Gastrocnemius medialis (tissue), 4 donors: Measurements from ENCODE around the gene NKX2-2. TPM values are rescaled to one million over a fixed set of nuclear protein-coding genes. Genes with fewer than 3 reads are reported as not detected.

Experiments
- ATAC-seq, 2 donors: fragments of 150-250 bp; one replicate each; pipeline ENCODE4 v1.9.1; 2016
- DNase-seq, 2 donors: peaks; one replicate each; pipeline ENCODE4 v3.0.0-alpha.2; 2019
- H3K27ac ChIP-seq, 4 donors: fragments of 200-600 bp; sonication (generic); 1 replicate in 1 of 4; 2 replicates in 3 of 4; pipeline ENCODE4 v1.5.1; 2016 to 2018; ENCODE audit warnings: mild to moderate bottlenecking in 2 of 4, moderate library complexity in 1 of 4
- H3K27me3 ChIP-seq, 3 donors: fragments of 200-600 bp; sonication (generic) in 2 of 3; 1 replicate in 1 of 3; 2 replicates in 2 of 3; pipeline versions ENCODE4 v1.5.1 to v1.6.0; 2016 to 2019; ENCODE audit warnings: mild to moderate bottlenecking in 1 of 3, moderate library complexity in 1 of 3
- H3K36me3 ChIP-seq, 2 donors: fragments of 200-600 bp; sonication (generic) in 1 of 2; one replicate each; pipeline ENCODE4 v1.5.1; 2017 to 2018
- H3K4me1 ChIP-seq, 2 donors: fragments of 200-600 bp; sonication (generic) in 1 of 2; one replicate each; pipeline ENCODE4 v1.5.1; 2016 to 2017; ENCODE audit warnings: mild to moderate bottlenecking in 2 of 2
- H3K4me3 ChIP-seq, 4 donors: fragments of 200-600 bp; sonication (generic) in 3 of 4; 1 replicate in 1 of 4; 2 replicates in 3 of 4; pipeline ENCODE4 v1.5.1; 2016 to 2019; ENCODE audit warnings: mild to moderate bottlenecking in 2 of 4
- H3K9me3 ChIP-seq, 3 donors: fragments of 200-600 bp; sonication (generic) in 2 of 3; 1 replicate in 1 of 3; 2 replicates in 2 of 3; pipeline ENCODE4 v1.5.1; 2016 to 2019
- POLR2A ChIP-seq, 2 donors: fragments of 450-650 bp; IDR thresholded peaks; one replicate each; pipeline ENCODE4 v1.6.1; 2017; ENCODE audit warnings: antibody characterized with exemption in 2 of 2, mild to moderate bottlenecking in 2 of 2, moderate library complexity in 2 of 2
- in situ Hi-C, 4 donors: fragments of 200-750 bp; cut with MboI; loops; one replicate each; pipeline versions ENCODE4 v1.15.0 to v1.8.0; 2017; ENCODE audit warnings: low sequenced_read_pairs in 4 of 4
- intact Hi-C: fragments of 100-400 bp; cut with DNase I; formaldehyde crosslinking; loops from one replicate; pipeline ENCODE4 v1.15.1; 2023; ENCODE audit warnings: low total_unique reads
- total RNA-seq, 4 donors: library from RNA; depleted of rRNA; stranded (reverse); fragments of >200 nt; gene quantifications; one replicate each; pipeline versions ENCODE4 v1.1.0 to v1.2.3, GENCODE V29; 2016
- TF ChIP-seq, protein P1 (sequence below), 5 experiments: fragments of 450-650 bp in 3 of 5; fragments of 200-600 bp in 2 of 5; sonication (generic) in 2 of 5; IDR thresholded peaks in 4 of 5; conservative IDR thresholded peaks in 1 of 5; 1 replicate in 4 of 5; 2 replicates in 1 of 5; pipeline ENCODE4 v1.5.1; 2016 to 2019; ENCODE audit warnings: antibody characterized with exemption in 5 of 5, mild to moderate bottlenecking in 3 of 5, moderate library complexity in 3 of 5

Gene NKX2-2
- total RNA-seq, 4 donors from 2014 or later: not detected

DNA sequence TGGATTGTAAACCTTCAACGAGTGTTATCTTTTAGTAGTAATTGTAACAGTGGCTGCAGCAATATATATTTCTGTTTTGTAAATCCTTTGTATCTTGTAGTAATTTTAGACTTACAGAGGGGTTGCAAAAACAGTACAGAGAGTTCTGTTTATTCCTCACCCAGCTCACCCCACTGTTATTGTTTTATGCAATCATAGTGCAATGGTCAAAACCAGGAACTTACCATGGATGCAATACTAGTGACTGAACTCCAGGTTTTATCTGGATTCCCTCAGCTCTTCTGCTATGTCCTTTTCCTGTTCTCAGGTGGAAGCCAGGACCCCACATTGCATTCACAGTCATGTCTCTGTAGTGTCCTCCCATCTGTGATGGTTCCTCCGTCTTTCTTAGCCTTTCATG is 42.5 kb upstream of the NKX2-2 start:
- no peak for ATAC-seq
- Histone ChIP-seq H3K9me3 (no peaks in the 10 kb centered on the region), H3K4me1 (no peaks in the 10 kb centered on the region), H3K27me3 (peaks cover 0 to 18% (median 3%) of the 10 kb centered on the region in 3 donors), H3K27ac (no peak overlapping the region), H3K4me3 (no peak overlapping the region), H3K36me3 (no peaks in the 10 kb centered on the region)
- in situ Hi-C loops (no loop called here), intact Hi-C loops (no loop called here)
- no peak for DNase-seq
- TF ChIP-seq, protein P1, sequence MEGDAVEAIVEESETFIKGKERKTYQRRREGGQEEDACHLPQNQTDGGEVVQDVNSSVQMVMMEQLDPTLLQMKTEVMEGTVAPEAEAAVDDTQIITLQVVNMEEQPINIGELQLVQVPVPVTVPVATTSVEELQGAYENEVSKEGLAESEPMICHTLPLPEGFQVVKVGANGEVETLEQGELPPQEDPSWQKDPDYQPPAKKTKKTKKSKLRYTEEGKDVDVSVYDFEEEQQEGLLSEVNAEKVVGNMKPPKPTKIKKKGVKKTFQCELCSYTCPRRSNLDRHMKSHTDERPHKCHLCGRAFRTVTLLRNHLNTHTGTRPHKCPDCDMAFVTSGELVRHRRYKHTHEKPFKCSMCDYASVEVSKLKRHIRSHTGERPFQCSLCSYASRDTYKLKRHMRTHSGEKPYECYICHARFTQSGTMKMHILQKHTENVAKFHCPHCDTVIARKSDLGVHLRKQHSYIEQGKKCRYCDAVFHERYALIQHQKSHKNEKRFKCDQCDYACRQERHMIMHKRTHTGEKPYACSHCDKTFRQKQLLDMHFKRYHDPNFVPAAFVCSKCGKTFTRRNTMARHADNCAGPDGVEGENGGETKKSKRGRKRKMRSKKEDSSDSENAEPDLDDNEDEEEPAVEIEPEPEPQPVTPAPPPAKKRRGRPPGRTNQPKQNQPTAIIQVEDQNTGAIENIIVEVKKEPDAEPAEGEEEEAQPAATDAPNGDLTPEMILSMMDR (IDR thresholded peaks at IDR 0.05 in 4 of 5, conservative IDR thresholded peaks at IDR 0.05 in 1 of 5): no peak
- TF ChIP-seq POLR2A (IDR thresholded peaks at IDR 0.05): no peak

DNA sequence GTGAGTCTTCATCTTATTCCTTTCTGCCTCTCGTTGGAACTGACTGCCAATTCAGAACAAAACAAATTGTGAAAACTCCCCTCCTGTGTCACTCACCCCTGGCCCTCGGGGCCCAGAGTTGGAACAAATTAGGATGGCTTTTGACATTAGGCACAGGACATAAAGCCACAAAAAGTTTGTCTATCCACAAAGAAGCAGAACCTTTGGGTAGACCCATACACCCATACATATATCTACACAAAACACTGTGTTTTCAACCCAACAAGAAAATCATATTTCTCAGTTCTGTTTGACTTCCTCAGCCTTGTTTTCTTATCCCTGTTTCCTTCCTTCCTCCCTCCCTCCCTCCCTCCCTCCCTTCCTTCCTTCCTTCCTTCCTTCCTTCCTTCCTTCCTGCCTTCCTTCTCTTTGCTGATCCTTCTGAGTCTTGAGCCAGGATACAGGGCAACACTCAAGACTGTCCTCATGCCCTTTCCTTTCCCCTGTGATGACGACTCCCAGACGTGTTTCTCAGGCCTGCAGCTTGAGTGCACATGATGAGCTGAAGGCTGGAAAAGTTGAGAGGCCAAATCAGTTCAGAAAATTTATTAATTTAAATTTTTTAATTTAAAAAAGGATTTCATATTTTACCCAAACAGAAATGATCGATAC is 41.7 kb upstream of the NKX2-2 start:
- DNase-seq (no peak), ATAC-seq (no peak)
- TF ChIP-seq, protein P1 (IDR thresholded peaks at IDR 0.05 in 4 of 5, conservative IDR thresholded peaks at IDR 0.05 in 1 of 5): no peak
- no peak for TF ChIP-seq POLR2A (IDR thresholded peaks at IDR 0.05)
- Histone ChIP-seq H3K27me3 (peaks cover 0 to 18% (median 3%) of the 10 kb centered on the region in 3 donors), H3K4me3 (no peak overlapping the region), H3K27ac (no peak overlapping the region), H3K4me1 (no peaks in the 10 kb centered on the region), H3K9me3 (no peaks in the 10 kb centered on the region), H3K36me3 (no peaks in the 10 kb centered on the region)
- intact Hi-C loops (no loop called here), in situ Hi-C loops (no loop called here)

DNA sequence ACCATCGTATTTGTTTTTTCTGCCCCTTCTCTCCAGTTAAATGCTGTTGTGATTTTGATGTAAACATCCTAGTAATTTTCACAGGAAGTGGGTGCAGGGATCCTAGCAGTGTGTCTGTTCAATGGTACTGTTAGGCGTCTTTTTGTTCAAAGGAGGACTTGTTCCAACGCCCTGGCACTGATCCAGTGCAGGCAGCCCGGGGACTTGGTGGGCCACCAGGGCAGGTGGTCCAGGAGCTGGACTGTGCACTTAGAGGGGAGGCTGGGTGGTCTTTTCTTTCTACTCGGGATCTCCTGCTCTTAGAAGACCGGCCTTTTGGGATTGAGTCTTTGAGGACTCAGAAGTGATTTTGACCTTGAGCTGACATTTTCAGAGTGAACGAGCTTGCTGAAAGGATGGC is 41.1 kb upstream of the NKX2-2 start:
- H3K27ac ChIP-seq: no peak overlapping the region
- H3K36me3 ChIP-seq: no peaks in the 10 kb centered on the region
- H3K27me3 ChIP-seq: peaks cover 0 to 16% (median 3%) of the 10 kb centered on the region in 3 donors
- intact Hi-C loops: no loop called here
- H3K9me3 ChIP-seq: no peaks in the 10 kb centered on the region
- H3K4me3 ChIP-seq: no peak overlapping the region
- TF ChIP-seq POLR2A (IDR thresholded peaks at IDR 0.05): no peak
- TF ChIP-seq, protein P1 (IDR thresholded peaks at IDR 0.05 in 4 of 5, conservative IDR thresholded peaks at IDR 0.05 in 1 of 5): no peak
- ATAC-seq (no peak), DNase-seq (no peak)
- in situ Hi-C loops: no loop called here
- no peaks in the 10 kb centered on the region for H3K4me1 ChIP-seq

DNA sequence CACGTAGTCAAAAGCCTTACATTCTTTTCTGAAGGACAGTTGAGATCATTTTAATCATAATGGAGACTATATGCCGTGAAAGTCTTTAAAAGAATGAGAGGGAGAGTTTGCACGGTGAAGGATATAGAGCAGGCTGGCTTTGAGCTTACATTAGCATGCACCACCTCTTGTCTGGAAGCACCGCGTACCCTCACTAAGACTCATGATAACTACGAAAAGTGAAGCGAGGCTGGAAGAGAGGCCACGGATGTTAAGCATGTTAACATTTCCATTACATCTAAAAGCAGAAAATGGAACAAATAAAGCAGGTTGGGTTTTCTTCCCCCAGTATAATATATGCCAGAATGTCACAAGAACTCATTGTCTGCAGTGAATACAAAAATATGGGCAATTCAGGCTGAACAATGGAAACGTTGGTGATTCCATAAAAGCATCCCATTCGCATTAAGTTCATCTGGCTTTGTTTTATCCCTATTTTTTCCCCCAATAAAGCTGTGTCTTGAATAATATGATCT is 40.6 kb upstream of the NKX2-2 start:
- no peak for DNase-seq
- TF ChIP-seq, protein P1 (IDR thresholded peaks at IDR 0.05 in 4 of 5, conservative IDR thresholded peaks at IDR 0.05 in 1 of 5): no peak
- no peak for TF ChIP-seq POLR2A (IDR thresholded peaks at IDR 0.05)
- peaks cover 0 to 16% (median 3%) of the 10 kb centered on the region in 3 donors for H3K27me3 ChIP-seq
- H3K36me3 ChIP-seq: no peaks in the 10 kb centered on the region
- no peak overlapping the region for H3K4me3 ChIP-seq
- no peaks in the 10 kb centered on the region for H3K4me1 ChIP-seq
- no peaks in the 10 kb centered on the region for H3K9me3 ChIP-seq
- intact Hi-C loops: no loop called here
- H3K27ac ChIP-seq: no peak overlapping the region
- in situ Hi-C loops: no loop called here
- no peak for ATAC-seq
